Smooth muscle cell (in vitro differentiated cells): Measurements from ENCODE around the gene SHC3. TPM values are rescaled to one million over a fixed set of nuclear protein-coding genes. Genes with fewer than 3 reads are reported as not detected.

Source experiments
- DNase-seq: peaks from one replicate; lab custom pipeline; 2025; ENCODE audit not compliant: unreplicated experiment; lab: John Stamatoyannopoulos, UW
- H2AFZ ChIP-seq: fragments of 200-600 bp; sonication (generic); 2 replicates; pipeline ENCODE4 v1.6.0; 2016; ENCODE audit warnings: antibody characterized with exemption, low read depth, mild to moderate bottlenecking
- H3F3A ChIP-seq: fragments of 200-600 bp; sonication (generic); 2 replicates; pipeline ENCODE4 v1.6.0; 2017; ENCODE audit warnings: antibody characterized with exemption, low read depth
- H3K27ac ChIP-seq: fragments of 200-600 bp; sonication (generic); 2 replicates; pipeline ENCODE4 v1.5.1; 2016; ENCODE audit warnings: low read depth, mild to moderate bottlenecking
- H3K27me3 ChIP-seq: fragments of 200-600 bp; sonication (generic); 2 replicates; pipeline ENCODE4 v1.6.1; 2016; ENCODE audit warnings: low read depth, mild to moderate bottlenecking
- H3K36me3 ChIP-seq: fragments of 200-600 bp; sonication (generic); 2 replicates; pipeline ENCODE4 v1.5.1; 2016; ENCODE audit warnings: low read depth
- H3K4me1 ChIP-seq: fragments of 200-600 bp; sonication (generic); 2 replicates; pipeline ENCODE4 v1.5.1; 2016; ENCODE audit warnings: low read depth
- H3K4me2 ChIP-seq: fragments of 200-600 bp; sonication (generic); 2 replicates; pipeline ENCODE4 v1.6.0; 2016; ENCODE audit warnings: mild to moderate bottlenecking
- H3K4me3 ChIP-seq: fragments of 200-600 bp; sonication (generic); 2 replicates; pipeline ENCODE4 v1.5.1; 2016; ENCODE audit warnings: mild to moderate bottlenecking
- H3K79me2 ChIP-seq: fragments of 200-600 bp; sonication (generic); 2 replicates; pipeline ENCODE4 v1.6.0; 2016; ENCODE audit warnings: low read depth, mild to moderate bottlenecking
- H3K9ac ChIP-seq: fragments of 200-600 bp; sonication (generic); 2 replicates; pipeline ENCODE4 v1.6.0; 2016; ENCODE audit warnings: low read depth
- H3K9me3 ChIP-seq: fragments of 200-600 bp; sonication (generic); replicated peaks from 2 replicates; pipeline ENCODE4 v1.5.1; 2016; ENCODE audit warnings: low read depth
- H4K20me1 ChIP-seq: fragments of 200-600 bp; sonication (generic); 2 replicates; pipeline ENCODE4 v1.6.0; 2016; ENCODE audit warnings: low read depth
- WGBS: methylation state at CpG from one replicate; pipeline ENCODE4 v1.1.7; 2016; ENCODE audit warnings: low lambda C conversion rate; 5-methylcytosine and 5-hydroxymethylcytosine counted together
- polyA plus RNA-seq: library from polyadenylated mRNA; unstranded; fragments of >200 nt; fragmentation: Nextera tagmentation; extraction: Ambion mirVana; gene quantifications from 2 replicates; pipeline ENCODE4 v1.2.1, GENCODE V29; 2016
- total RNA-seq: library from RNA; depleted of rRNA; stranded (reverse); fragments of >200 nt; gene quantifications from 2 replicates; pipeline ENCODE4 v1.2.3, GENCODE V29; 2014
- TF ChIP-seq, protein P1 (sequence below): fragments of 200-600 bp; sonication (generic); IDR thresholded peaks from 2 replicates; pipeline ENCODE4 v1.5.1; 2017; ENCODE audit warnings: borderline replicate concordance, mild to moderate bottlenecking, antibody characterized with exemption; ENCODE audit not compliant: insufficient read depth, poor library complexity, severe bottlenecking

Gene SHC3
- total and polyA plus RNA-seq, 2 experiments from 2014 or later: 0.38 to 0.67 TPM

DNA sequence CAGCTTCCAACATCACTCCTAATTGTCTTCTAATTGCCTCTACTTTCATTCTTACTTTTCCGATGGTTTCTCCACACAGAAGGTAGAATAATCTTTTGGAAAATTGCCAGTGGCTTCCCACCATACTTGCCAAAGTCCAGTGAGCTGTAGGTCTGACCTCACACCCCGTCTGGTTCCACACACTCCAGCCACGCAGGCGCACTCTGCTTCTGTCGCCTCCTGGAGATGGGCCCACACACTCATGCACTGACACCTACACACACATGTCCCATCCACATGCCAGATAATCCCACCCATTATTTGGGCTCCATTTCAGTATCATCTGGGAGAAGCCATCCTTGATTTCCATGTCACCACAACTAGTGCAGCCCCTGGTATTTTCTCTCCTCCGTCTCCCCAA, 12.7 kb downstream of the SHC3 start:
- TF ChIP-seq, protein P1, sequence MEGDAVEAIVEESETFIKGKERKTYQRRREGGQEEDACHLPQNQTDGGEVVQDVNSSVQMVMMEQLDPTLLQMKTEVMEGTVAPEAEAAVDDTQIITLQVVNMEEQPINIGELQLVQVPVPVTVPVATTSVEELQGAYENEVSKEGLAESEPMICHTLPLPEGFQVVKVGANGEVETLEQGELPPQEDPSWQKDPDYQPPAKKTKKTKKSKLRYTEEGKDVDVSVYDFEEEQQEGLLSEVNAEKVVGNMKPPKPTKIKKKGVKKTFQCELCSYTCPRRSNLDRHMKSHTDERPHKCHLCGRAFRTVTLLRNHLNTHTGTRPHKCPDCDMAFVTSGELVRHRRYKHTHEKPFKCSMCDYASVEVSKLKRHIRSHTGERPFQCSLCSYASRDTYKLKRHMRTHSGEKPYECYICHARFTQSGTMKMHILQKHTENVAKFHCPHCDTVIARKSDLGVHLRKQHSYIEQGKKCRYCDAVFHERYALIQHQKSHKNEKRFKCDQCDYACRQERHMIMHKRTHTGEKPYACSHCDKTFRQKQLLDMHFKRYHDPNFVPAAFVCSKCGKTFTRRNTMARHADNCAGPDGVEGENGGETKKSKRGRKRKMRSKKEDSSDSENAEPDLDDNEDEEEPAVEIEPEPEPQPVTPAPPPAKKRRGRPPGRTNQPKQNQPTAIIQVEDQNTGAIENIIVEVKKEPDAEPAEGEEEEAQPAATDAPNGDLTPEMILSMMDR: no peak
- Histone ChIP-seq H3K4me3 (no peak overlapping the region), H3K27me3 (no peaks in the 10 kb centered on the region), H4K20me1 (no peaks in the 10 kb centered on the region), H3K9ac (no peak overlapping the region), H3K36me3 (no peaks in the 10 kb centered on the region), H3K27ac (no peak overlapping the region), H3K4me1 (no peaks in the 10 kb centered on the region), H2AFZ (no peak overlapping the region), H3F3A (no peaks in the 10 kb centered on the region), H3K79me2 (no peaks in the 10 kb centered on the region), H3K9me3 (no peaks in the 10 kb centered on the region), H3K4me2 (no peak overlapping the region)
- DNase-seq: no peak
- WGBS: 79% methylated on average over 6 of the region's 6 CpGs

DNA sequence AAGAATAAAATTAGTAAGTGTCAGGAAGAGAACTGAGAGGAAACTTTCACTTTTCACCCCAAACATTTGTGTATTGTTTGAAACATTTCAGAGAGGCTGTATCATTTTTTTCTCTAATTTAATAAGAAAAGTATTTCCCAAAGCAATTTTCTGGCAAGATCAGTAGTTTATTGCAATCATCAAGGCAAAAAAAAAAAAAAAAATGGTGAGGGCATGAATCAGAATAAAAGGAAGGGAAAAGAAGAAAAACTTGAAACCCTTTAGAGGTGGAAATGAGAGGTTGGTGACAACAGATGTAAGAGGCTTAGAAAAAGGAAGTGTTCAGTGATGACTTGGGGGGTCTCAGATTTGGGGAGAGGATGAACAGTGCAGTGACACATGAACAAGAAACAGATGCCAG, 13.3 kb downstream of the SHC3 start:
- Histone ChIP-seq H4K20me1 (no peaks in the 10 kb centered on the region), H3K27me3 (no peaks in the 10 kb centered on the region), H3K27ac (no peak overlapping the region), H3K9ac (no peak overlapping the region), H3K79me2 (no peaks in the 10 kb centered on the region), H3K9me3 (no peaks in the 10 kb centered on the region), H2AFZ (no peak overlapping the region), H3K4me3 (no peak overlapping the region), H3K4me1 (no peaks in the 10 kb centered on the region), H3K36me3 (no peaks in the 10 kb centered on the region), H3K4me2 (no peak overlapping the region), H3F3A (no peaks in the 10 kb centered on the region)
- DNase-seq: no peak
- TF ChIP-seq, protein P1: no peak

DNA sequence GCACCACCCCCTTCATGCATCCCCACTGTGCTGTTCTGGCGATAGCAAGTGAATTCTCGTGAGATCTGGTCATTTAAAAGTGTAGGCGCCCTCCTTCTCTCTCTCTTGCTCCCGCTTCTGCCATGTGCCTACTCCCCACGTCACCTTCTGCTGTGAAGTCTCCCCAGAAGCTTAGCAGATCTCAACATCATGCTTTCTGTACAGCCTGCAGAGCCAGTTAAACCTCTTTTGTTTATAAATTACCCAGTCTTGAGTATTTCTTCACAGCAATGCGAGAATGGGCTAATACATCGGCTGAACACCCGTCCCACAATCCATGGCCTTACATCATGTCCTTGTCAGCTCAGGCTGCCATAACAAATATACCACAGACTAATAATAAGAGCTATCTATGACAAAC, 17.4 kb downstream of the SHC3 start:
- Histone ChIP-seq H3K9ac (no peak overlapping the region), H3F3A (no peaks in the 10 kb centered on the region), H3K9me3 (no peaks in the 10 kb centered on the region), H3K4me2 (no peak overlapping the region), H2AFZ (no peak overlapping the region), H3K4me3 (no peak overlapping the region), H3K27me3 (no peaks in the 10 kb centered on the region), H3K36me3 (no peaks in the 10 kb centered on the region), H3K4me1 (no peaks in the 10 kb centered on the region), H3K27ac (no peak overlapping the region), H4K20me1 (no peaks in the 10 kb centered on the region), H3K79me2 (no peaks in the 10 kb centered on the region)
- 80% methylated on average over 8 of the region's 8 CpGs for WGBS
- no peak for DNase-seq
- TF ChIP-seq, protein P1: no peak

DNA sequence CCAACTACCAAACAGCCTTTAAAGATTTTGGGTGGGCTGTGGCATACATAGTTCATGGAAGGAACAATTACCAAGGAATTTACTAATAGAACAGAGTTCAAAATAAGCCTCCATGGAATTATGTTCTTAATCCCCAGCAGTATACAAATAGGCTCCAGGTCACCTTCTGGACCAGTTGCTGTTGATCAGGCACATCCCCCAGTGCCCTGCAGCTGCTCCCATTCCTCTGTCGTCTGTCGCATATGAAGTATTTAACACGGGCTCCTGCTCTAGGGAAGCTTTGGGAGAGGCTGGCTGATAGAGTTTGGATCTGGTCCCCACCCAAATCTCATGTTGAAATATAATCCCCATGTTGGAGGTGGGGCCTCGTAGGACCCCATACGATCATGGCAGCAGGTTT, 17.8 kb downstream of the SHC3 start:
- no peak overlapping the region for H3K4me3 ChIP-seq
- no peaks in the 10 kb centered on the region for H3K79me2 ChIP-seq
- 80% methylated on average over 5 of the region's 5 CpGs for WGBS

More for the DNA sequence above, 17.8 kb downstream of the SHC3 start:
- H4K20me1 ChIP-seq: no peaks in the 10 kb centered on the region
- TF ChIP-seq, protein P1: no peak
- no peaks in the 10 kb centered on the region for H3K27me3 ChIP-seq
- H3K4me2 ChIP-seq: no peak overlapping the region
- no peak overlapping the region for H3K27ac ChIP-seq
- DNase-seq: no peak
- H2AFZ ChIP-seq: no peak overlapping the region
- H3K36me3 ChIP-seq: no peaks in the 10 kb centered on the region
- H3F3A ChIP-seq: no peaks in the 10 kb centered on the region
- H3K4me1 ChIP-seq: no peaks in the 10 kb centered on the region
- no peaks in the 10 kb centered on the region for H3K9me3 ChIP-seq
- H3K9ac ChIP-seq: no peak overlapping the region
